HL-60 (cell line): Measurements from ENCODE around the gene NTNG2.

Source experiments
- CTCF ChIP-seq: IDR thresholded peaks from one replicate; pipeline ENCODE4 v1.5.1; 2011; ENCODE audit warnings: low read length, control low read depth, inconsistent platforms; ENCODE audit not compliant: insufficient read depth
- POLR2AphosphoS5 ChIP-seq: IDR thresholded peaks from 2 replicates; pipeline ENCODE4 v1.6.1; 2012; ENCODE audit warnings: low read depth

GRCh38 chr9:132155568-132155895 is 6.3 kb upstream of the NTNG2 start:
- no peak for TF ChIP-seq CTCF
- no peak for TF ChIP-seq POLR2AphosphoS5
